Esophagus squamous epithelium (tissue), 5 donors: Measurements from ENCODE around the gene PPEF2. TPM values are rescaled to one million over a fixed set of nuclear protein-coding genes. Genes with fewer than 3 reads are reported as not detected.
"Not testable (repeated sequence)": the region's sequence is repeated elsewhere in the genome, so short reads cannot be mapped to it uniquely, and the experiment has no call there.

ENCODE experiments used
- DNase-seq: peaks from one replicate; lab custom pipeline; 2025; lab: John Stamatoyannopoulos, UW
- H3K27ac ChIP-seq, 4 donors: fragments of 200-600 bp; sonication (generic); one replicate each; pipeline ENCODE4 v1.5.1; 2016 to 2019; ENCODE audit warnings: mild to moderate bottlenecking in 1 of 4
- H3K27me3 ChIP-seq, 4 donors: fragments of 200-600 bp; sonication (generic); 1 replicate in 3 of 4; 2 replicates in 1 of 4; pipeline versions ENCODE4 v1.5.1 to v1.6.0; 2017 to 2021; ENCODE audit warnings: antibody characterized with exemption in 1 of 4
- H3K36me3 ChIP-seq, 3 donors: fragments of 200-600 bp; sonication (generic); one replicate each; pipeline ENCODE4 v1.5.1; 2016 to 2019
- H3K4me1 ChIP-seq, 3 donors: fragments of 200-600 bp; sonication (generic); one replicate each; pipeline ENCODE4 v1.5.1; 2017 to 2019
- H3K4me3 ChIP-seq, 4 donors: fragments of 200-600 bp; sonication (generic); 1 replicate in 3 of 4; 2 replicates in 1 of 4; pipeline ENCODE4 v1.5.1; 2016 to 2019; ENCODE audit warnings: mild to moderate bottlenecking in 2 of 4, moderate library complexity in 1 of 4
- H3K9me3 ChIP-seq, 3 donors: fragments of 200-600 bp; sonication (generic); one replicate each; pipeline ENCODE4 v1.5.1; 2016 to 2019
- POLR2A ChIP-seq, 4 donors: fragments of 450-650 bp; IDR thresholded peaks; one replicate each; pipeline ENCODE4 v1.6.1; 2017; ENCODE audit warnings: antibody characterized with exemption in 4 of 4, mild to moderate bottlenecking in 4 of 4, moderate library complexity in 3 of 4
- WGBS, 2 donors: methylation state at CpG; one replicate each; pipeline ENCODE4 v1.1.5; 2018; 5-methylcytosine and 5-hydroxymethylcytosine counted together
- intact Hi-C: fragments of 100-400 bp; cut with DNase I; formaldehyde crosslinking; loops from one replicate; pipeline ENCODE4 v1.15.0; 2022
- total RNA-seq, 4 donors: library from RNA; depleted of rRNA; stranded (reverse); fragments of >200 nt; gene quantifications; one replicate each; pipeline ENCODE4 v1.1.0, GENCODE V29; 2016
- TF ChIP-seq, protein P1 (sequence below), 6 experiments: fragments of 450-650 bp in 4 of 6; fragments of 200-600 bp in 2 of 6; sonication (generic) in 2 of 6; IDR thresholded peaks; one replicate each; pipeline ENCODE4 v1.5.1; 2016 to 2019; ENCODE audit warnings: antibody characterized with exemption in 6 of 6, mild to moderate bottlenecking in 4 of 6, moderate library complexity in 4 of 6
- donor health status: DM: yes; HTN: yes; CAD: no.

The PPEF2 gene
- total RNA-seq, 4 donors from 2014 or later, result 0.04 TPM; not detected in 3

DNA sequence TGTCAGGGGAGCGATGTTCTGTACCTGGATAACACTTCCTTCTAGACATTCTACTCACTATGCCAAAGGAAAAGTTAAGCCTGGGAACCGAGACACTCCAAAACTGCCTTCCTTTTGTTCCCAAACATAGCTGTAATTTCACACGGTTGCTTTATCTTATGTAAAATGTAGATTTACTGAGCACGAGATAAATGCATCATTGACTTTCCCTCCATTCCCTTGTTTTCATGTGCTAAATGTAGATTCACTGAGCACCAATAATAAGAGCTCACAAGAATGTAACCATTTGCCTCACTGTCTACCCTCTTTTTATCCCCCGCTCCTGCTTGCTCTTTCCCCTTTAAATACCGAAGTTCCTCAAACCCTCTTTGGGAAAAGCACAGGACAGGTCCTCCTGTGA lies 10.7 kb upstream of the PPEF2 start:
- no peak for TF ChIP-seq POLR2A (IDR thresholded peaks at IDR 0.05)
- TF ChIP-seq, protein P1, sequence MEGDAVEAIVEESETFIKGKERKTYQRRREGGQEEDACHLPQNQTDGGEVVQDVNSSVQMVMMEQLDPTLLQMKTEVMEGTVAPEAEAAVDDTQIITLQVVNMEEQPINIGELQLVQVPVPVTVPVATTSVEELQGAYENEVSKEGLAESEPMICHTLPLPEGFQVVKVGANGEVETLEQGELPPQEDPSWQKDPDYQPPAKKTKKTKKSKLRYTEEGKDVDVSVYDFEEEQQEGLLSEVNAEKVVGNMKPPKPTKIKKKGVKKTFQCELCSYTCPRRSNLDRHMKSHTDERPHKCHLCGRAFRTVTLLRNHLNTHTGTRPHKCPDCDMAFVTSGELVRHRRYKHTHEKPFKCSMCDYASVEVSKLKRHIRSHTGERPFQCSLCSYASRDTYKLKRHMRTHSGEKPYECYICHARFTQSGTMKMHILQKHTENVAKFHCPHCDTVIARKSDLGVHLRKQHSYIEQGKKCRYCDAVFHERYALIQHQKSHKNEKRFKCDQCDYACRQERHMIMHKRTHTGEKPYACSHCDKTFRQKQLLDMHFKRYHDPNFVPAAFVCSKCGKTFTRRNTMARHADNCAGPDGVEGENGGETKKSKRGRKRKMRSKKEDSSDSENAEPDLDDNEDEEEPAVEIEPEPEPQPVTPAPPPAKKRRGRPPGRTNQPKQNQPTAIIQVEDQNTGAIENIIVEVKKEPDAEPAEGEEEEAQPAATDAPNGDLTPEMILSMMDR (IDR thresholded peaks at IDR 0.05), result no peak
- WGBS, 2 donors, result 74 to 78% methylated on average over 6 of the region's 6 CpGs
- Histone ChIP-seq H3K27me3 (no peaks in the 10 kb centered on the region), H3K36me3 (peaks cover 0 to 11% (median 4%) of the 10 kb centered on the region in 3 donors), H3K27ac (no peak overlapping the region), H3K4me1 (peaks cover 0 to 4% (median 0%) of the 10 kb centered on the region in 3 donors), H3K4me3 (no peak overlapping the region), H3K9me3 (peaks cover 0 to 16% (median 9%) of the 10 kb centered on the region in 3 donors)
- no peak for DNase-seq
- intact Hi-C loops, result no loop called here

DNA sequence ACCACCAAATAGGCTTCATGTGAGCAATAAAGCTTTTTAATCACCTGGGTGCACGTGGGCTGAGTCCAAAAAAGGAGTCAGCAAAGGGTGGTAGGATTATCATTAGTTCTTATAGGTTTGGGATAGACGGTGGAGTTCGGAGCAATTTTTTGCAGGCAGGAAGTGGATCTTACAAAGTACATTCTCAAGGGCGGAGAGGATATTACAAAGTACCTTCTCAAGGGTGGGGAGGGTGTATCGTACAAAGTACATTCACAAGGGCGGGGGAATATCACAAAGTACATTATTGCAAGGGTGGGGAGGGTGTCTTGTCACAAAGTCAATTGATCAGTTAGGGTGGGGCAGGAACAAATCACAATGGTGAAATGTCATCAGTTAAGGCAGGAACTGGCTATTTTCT lies 8.6 kb upstream of the PPEF2 start:
- H3K9me3 ChIP-seq, result peaks cover 0 to 16% (median 9%) of the 10 kb centered on the region in 3 donors
- H3K27me3 ChIP-seq, H3K4me3 ChIP-seq, DNase-seq, H3K4me1 ChIP-seq, H3K36me3 ChIP-seq, intact Hi-C loops, H3K27ac ChIP-seq: not testable (repeated sequence)
- 93 to 99% methylated on average over 6 of the region's 6 CpGs for WGBS, 2 donors

DNA sequence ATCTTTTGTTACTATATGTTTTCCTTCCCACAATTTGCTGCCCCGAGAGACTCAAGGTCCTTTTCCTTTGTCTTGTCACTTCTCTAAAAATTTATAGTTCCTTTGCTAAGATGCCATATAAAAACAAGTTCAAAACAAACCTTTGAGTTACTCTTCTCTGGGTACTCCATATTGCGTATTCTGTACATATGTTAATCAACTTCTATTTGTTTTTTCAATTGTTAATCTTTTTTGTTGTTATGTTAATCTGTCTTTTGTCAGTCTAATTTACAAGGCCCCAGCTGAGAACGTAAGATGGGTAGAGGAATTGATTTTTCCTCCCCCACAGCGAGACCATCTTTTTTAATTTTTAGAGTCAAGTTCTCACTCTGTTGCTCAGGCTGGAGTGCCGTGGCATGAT lies 7.2 kb upstream of the PPEF2 start:
- no peak for DNase-seq
- no peak overlapping the region for H3K4me3 ChIP-seq
- TF ChIP-seq, protein P1 (IDR thresholded peaks at IDR 0.05), result no peak
- no peak for TF ChIP-seq POLR2A (IDR thresholded peaks at IDR 0.05)
- intact Hi-C loops, result no loop called here
- no peaks in the 10 kb centered on the region for H3K27me3 ChIP-seq
- H3K9me3 ChIP-seq, result peaks cover 0 to 16% (median 9%) of the 10 kb centered on the region in 3 donors
- WGBS, 2 donors, result 81 to 89% methylated on average over 5 of the region's 5 CpGs
- H3K4me1 ChIP-seq, result no peaks in the 10 kb centered on the region
- no peak overlapping the region for H3K27ac ChIP-seq
- no peaks in the 10 kb centered on the region for H3K36me3 ChIP-seq

DNA sequence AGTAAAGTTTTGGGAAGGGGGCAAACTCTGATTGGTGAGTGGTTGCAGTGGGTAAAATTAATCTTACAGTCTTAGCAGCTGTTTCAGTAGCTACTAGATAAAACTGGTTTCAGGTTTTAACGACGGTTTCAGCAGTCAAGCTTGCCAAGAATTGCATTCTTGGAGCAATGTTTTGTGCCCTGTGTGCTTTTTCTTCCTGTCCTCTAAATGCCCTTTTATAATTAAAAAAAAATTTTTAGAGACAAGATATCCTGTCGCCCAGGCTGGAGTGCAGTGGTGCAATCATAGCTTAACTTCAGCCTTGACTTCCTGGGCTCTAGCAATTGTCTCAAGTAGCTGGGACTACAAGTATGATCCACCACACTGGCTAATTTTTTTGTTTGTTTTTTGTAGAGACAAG lies 6.3 kb upstream of the PPEF2 start:
- no peaks in the 10 kb centered on the region for H3K27me3 ChIP-seq
- H3K27ac ChIP-seq, result no peak overlapping the region
- no peaks in the 10 kb centered on the region for H3K4me1 ChIP-seq
- no peak for DNase-seq
- TF ChIP-seq, protein P1 (IDR thresholded peaks at IDR 0.05), result no peak
- no peak for TF ChIP-seq POLR2A (IDR thresholded peaks at IDR 0.05)
- WGBS, 2 donors, result 14 to 16% methylated on average over 3 of the region's 3 CpGs
- H3K4me3 ChIP-seq, result no peak overlapping the region
- H3K36me3 ChIP-seq, result no peaks in the 10 kb centered on the region
- intact Hi-C loops, result no loop called here
- peaks cover 0 to 16% (median 9%) of the 10 kb centered on the region in 3 donors for H3K9me3 ChIP-seq

DNA sequence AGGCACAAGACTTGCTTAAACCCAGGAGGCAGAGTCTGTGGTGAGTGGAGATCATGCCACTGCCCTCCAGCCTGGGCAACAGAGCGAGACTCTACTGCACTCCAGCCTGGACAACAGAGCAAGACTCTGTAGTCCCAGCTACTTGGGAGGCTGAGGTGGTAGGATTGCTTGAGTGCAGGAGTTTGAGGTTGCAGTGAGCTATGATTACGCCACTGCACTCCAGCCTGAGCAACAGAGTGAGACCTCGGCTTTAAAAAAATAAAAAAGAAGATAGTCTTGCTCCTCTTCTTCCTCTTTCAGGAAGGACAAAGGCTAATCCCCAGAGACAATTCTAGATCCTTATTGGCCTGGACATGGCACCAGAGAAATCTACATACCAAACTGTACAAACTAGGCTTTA lies 5.7 kb upstream of the PPEF2 start:
- no peak overlapping the region for H3K27ac ChIP-seq
- intact Hi-C loops, result no loop called here
- DNase-seq, result no peak
- no peak for TF ChIP-seq POLR2A (IDR thresholded peaks at IDR 0.05)
- TF ChIP-seq, protein P1 (IDR thresholded peaks at IDR 0.05), result no peak
- peaks cover 0 to 16% (median 9%) of the 10 kb centered on the region in 3 donors for H3K9me3 ChIP-seq
- H3K4me3 ChIP-seq, result no peak overlapping the region
- no peaks in the 10 kb centered on the region for H3K27me3 ChIP-seq
- H3K36me3 ChIP-seq, result no peaks in the 10 kb centered on the region
- WGBS, 2 donors, result 80 to 84% methylated on average over 3 of the region's 3 CpGs
- no peaks in the 10 kb centered on the region for H3K4me1 ChIP-seq

DNA sequence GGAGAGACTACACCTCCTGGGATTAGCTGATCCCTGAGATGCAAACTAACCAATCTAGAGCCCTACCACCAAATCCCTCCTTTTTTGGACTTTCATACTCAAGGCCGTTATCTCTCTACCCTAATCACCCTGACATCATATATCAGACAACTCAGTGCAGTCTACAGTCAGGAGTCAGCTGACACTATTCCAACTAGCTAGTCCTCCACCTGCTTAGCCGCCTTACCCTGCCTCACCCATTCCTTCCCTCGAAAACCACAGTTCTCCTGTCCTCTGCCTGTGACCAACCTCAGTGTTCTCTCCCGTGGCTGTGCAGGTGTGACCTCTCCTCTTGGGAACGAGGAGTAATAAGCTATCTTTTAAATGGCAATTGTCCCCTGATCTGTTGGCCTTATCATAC lies 1.8 kb upstream of the PPEF2 start:
- H3K4me3 ChIP-seq, result no peak overlapping the region
- TF ChIP-seq, protein P1 (IDR thresholded peaks at IDR 0.05), result no peak
- TF ChIP-seq POLR2A (IDR thresholded peaks at IDR 0.05), result no peak
- no peaks in the 10 kb centered on the region for H3K27me3 ChIP-seq
- no peaks in the 10 kb centered on the region for H3K36me3 ChIP-seq
- H3K27ac ChIP-seq, result no peak overlapping the region
- no peaks in the 10 kb centered on the region for H3K4me1 ChIP-seq
- WGBS, 2 donors, result 84 to 92% methylated on average over 5 of the region's 5 CpGs
- DNase-seq, result no peak
- intact Hi-C loops, result no loop called here
- H3K9me3 ChIP-seq, result no peaks in the 10 kb centered on the region
